ENCODE data around the gene GALNT2. TPM values are rescaled to one million over a fixed set of nuclear protein-coding genes. Genes with fewer than 3 reads are reported as not detected.

GALNT2 gene
- total RNA-seq, 2 donors from 2014 or later: 29.9 to 39.5 TPM

DNA sequence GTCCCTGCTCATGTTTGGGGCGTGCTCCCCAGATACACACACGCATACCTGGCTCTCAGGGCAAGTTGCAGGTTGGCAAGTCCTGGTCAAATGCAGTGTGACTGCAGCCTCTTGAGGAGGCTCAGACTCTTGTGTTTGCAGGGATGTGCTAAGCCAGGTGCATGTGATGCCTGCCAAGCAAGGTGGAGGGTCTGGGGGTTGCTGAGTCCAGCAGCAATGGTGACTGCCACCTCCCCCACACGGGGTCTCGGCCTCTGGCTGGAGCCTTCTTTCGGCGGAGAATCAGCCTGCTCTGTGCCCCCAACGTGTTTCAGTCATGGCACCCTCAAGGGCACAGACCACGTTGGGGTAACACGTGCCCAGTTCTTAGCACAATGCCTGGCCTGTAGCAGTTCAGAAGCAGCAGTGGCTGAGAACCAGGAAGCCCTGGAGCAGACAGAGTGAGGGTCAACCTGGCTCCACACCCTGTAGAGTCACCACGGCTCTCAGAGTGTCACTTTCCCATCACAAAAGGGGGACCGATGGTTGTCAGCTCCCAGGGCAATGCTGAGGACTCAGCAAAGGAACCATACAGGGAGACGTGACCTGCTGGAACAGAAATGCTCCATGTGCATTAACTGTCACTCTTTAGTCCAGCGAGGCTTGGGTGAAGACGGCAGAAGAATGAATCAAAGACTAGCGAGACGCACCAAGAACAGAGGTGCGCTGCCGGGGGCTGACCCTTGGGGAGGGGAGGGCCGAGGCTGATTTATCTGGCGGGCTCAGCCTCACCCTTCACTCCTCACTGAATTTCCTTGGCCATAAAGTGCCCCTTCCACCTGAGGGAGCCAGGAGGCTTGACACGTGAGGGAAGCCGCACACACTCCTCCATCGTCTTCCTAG is 250.1 kb downstream of the GALNT2 start:
- no peaks in the 10 kb centered on the region for H3K36me3 ChIP-seq
- TF ChIP-seq, protein P1, sequence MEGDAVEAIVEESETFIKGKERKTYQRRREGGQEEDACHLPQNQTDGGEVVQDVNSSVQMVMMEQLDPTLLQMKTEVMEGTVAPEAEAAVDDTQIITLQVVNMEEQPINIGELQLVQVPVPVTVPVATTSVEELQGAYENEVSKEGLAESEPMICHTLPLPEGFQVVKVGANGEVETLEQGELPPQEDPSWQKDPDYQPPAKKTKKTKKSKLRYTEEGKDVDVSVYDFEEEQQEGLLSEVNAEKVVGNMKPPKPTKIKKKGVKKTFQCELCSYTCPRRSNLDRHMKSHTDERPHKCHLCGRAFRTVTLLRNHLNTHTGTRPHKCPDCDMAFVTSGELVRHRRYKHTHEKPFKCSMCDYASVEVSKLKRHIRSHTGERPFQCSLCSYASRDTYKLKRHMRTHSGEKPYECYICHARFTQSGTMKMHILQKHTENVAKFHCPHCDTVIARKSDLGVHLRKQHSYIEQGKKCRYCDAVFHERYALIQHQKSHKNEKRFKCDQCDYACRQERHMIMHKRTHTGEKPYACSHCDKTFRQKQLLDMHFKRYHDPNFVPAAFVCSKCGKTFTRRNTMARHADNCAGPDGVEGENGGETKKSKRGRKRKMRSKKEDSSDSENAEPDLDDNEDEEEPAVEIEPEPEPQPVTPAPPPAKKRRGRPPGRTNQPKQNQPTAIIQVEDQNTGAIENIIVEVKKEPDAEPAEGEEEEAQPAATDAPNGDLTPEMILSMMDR (IDR thresholded peaks at IDR 0.05): no peak
- H3K4me3 ChIP-seq: no peak overlapping the region
- no peaks in the 10 kb centered on the region for H3K27me3 ChIP-seq
- H3K9me3 ChIP-seq: no peaks in the 10 kb centered on the region
- H3K4me1 ChIP-seq: peaks cover 0 to 17% of the 10 kb centered on the region in 2 donors
- no peak for DNase-seq (ENCODE audit: low spot score)
- H3K27ac ChIP-seq: no peak overlapping the region

DNA sequence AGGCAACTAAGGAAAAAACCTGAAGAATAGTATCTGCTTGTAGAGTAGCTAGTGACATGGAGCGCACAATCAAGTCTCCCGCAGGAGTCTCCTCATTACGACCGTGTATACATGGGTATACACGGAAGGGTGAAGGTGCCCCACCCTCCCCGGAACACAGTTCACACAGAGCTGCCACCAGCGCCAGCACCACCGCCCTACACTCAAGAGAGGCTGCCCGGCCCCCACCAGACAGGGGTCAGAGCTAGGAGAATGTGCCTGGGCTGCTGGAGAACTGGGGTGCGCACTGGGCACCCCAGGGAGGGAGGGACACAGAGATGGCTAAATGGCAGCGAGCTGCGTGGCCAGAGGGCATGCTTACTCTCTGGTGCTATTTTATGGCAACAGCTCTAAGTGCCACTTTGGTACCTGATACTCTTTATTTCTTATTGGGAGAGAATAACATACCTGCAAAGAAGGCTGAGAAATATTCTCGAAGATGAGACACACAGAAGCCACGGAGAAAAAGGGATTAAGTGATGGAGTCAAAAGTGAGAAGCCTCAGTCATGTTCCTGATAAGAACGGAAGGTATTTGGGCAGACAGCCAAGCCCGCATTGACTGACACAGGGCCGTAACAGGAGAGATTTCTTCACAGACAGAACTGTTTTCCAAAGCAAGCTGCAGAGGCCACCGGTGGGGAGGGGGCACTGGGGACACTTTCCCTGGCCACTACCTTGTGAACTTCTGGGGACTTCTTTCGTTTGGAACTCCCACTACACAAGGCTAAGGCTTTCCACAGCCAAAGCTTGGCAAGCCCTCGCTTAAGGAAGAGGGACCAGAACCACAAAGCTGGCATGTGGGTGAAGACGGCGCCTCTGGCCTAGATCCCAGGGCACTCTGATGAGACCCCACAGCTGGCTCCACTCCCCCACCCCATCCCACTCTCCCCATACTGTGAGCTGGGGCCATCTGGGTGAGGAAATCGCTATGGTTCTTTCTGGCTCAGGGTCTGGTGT is 251.1 kb downstream of the GALNT2 start:
- Histone ChIP-seq H3K36me3 (no peaks in the 10 kb centered on the region), H3K27me3 (no peaks in the 10 kb centered on the region), H3K4me1 (peaks cover 0 to 17% of the 10 kb centered on the region in 2 donors), H3K4me3 (no peak overlapping the region), H3K9me3 (no peaks in the 10 kb centered on the region), H3K27ac (peak overlapping the region in 1 of 2 donors; percentile 13)
- TF ChIP-seq, protein P1 (IDR thresholded peaks at IDR 0.05): no peak
- DNase-seq (ENCODE audit: low spot score): no peak

DNA sequence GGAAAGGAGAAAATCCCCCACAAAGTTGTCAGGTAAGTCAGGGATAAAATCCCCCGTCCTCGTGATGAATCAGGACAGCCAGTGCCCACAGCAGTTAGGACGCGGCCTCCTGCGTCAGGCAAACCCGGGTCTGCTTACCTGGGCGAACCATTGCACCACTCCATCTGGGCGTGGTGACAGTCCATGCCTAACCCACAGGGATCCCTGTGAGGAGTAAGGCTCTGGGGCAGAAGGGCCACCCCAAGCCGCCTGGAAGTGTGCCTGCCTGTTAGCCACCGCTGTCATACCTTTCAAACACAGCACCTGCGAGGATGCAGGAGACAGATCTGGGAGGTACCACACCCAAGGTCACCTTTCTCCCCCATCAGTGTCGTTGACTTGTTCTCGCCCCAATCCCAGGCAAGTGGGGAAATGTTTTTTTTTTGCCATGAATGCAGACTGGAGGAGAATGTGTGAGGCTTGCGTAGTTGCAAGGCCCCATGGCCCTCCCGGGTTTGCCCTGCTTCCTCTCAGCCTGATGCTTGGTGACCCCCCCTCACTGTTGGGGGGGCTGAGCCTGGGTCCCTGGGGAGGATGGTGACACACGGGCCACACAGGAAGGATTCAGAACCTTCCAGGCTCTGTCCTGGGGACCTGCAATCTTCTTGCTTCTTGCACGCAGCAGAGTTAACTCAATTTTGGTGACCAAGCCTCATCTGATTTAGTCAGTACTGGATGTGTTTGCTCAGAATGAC is 252.1 kb downstream of the GALNT2 start:
- no peaks in the 10 kb centered on the region for H3K9me3 ChIP-seq
- no peaks in the 10 kb centered on the region for H3K36me3 ChIP-seq
- peaks cover 0 to 17% of the 10 kb centered on the region in 2 donors for H3K4me1 ChIP-seq
- TF ChIP-seq, protein P1 (IDR thresholded peaks at IDR 0.05): no peak
- no peaks in the 10 kb centered on the region for H3K27me3 ChIP-seq
- H3K4me3 ChIP-seq: no peak overlapping the region
- H3K27ac ChIP-seq: no peak overlapping the region
- no peak for DNase-seq (ENCODE audit: low spot score)

DNA sequence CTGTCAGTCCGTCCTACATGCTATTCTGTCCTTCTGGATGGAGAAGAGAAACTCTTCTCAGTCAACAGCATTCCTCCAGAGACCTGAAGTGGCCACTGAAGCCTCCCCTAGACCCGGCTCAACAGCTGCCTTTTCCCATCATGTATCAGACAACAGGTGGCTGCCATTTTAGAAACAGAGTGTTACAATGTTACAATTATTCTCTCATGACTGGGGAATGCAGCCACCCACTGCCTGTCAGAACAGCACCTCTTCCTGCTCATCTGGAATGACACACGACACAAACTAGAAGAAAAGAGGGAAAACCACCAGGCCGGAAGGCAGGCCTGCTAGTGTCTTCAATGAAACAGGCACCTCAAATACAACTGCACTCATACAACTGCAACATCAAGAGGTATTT is 253.8 kb downstream of the GALNT2 start:
- H3K27me3 ChIP-seq: no peaks in the 10 kb centered on the region
- peaks cover 0 to 17% of the 10 kb centered on the region in 2 donors for H3K4me1 ChIP-seq
- no peak for DNase-seq (ENCODE audit: low spot score)
- no peak overlapping the region for H3K4me3 ChIP-seq
- peak overlapping the region; percentile 73 to 77 for H3K27ac ChIP-seq
- TF ChIP-seq, protein P1 (IDR thresholded peaks at IDR 0.05): no peak
- H3K9me3 ChIP-seq: no peaks in the 10 kb centered on the region
- no peaks in the 10 kb centered on the region for H3K36me3 ChIP-seq

DNA sequence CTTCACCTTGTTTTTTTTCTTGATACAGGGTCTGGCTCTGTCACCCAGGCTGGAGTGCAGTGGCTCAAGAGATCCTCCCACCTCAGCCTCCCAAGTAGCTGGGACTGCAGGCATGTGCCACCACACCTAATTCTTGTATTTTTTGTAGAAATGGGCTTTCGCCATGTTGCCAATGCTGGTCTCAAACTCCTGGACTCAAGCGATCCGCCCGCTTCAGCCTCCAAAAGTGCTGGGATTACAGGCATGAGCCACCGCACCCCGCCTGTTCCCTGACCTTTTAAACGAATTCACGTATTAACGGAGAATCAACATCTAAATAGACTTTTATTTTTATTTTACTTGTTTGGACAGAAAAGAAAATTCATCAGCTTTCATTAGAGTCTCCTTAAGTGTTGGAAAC is 254.3 kb downstream of the GALNT2 start:
- Histone ChIP-seq H3K27ac (peak overlapping the region; percentile 73 to 77), H3K36me3 (no peaks in the 10 kb centered on the region), H3K27me3 (no peaks in the 10 kb centered on the region), H3K9me3 (no peaks in the 10 kb centered on the region), H3K4me1 (peaks cover 0 to 17% of the 10 kb centered on the region in 2 donors), H3K4me3 (no peak overlapping the region)
- DNase-seq (ENCODE audit: low spot score): no peak
- TF ChIP-seq, protein P1 (IDR thresholded peaks at IDR 0.05): no peak
